ENCODE results near the gene LYRM7. TPM values are rescaled to one million over a fixed set of nuclear protein-coding genes. Genes with fewer than 3 reads are reported as not detected.
"Not testable (repeated sequence)": the region's sequence is repeated elsewhere in the genome, so short reads cannot be mapped to it uniquely, and the experiment has no call there.

Gene LYRM7
- total RNA-seq: 10 to 100 TPM in 3 of 5 donors, 1 to 10 TPM in 2; 7.5 to 17.0 (median 12.9) TPM
- 17.2 TPM for total RNA-seq (2013)
- total RNA-seq: 14.4 to 90.4 (median 32.7) reads per million in 29 experiments

DNA sequence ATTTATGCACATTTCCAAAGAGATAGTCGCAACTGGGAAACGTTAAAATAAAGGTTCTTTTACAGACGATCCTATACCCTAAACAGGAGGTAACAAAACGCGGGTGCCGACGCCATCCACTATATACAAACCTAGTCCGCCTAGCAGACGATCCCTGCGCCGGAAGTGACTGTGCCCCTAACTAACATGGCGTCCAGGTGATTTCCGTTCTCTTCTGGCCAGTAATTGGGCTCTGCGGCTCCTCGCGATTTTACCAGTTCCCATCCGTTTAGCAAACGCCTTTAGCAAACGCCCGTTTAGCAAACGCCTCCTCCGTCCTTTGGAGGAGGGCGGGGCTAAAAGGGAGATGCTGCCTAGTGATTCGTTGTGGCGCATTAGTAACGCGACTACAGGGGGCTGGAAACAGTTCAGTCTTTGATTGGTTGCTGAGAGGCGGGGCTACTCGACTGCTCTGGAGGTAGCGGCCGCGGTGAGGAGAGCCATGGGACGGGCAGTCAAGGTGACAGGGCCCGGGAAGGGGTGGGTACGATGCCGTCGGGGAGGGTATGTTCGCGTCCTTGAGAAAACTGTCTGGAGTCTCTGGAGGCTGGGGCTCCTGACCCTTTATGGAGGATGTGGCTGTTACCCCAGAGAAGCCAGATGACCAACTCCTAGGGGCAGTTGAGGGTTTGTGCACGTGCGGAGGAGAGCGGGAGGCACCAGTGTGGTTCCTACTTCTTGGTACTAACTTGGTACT lies at the start of gene LYRM7:
Gene LYRM7 (plus strand): TSS at position 405 of the 736 bp plus-strand sequence. CDS start 77 bp downstream, at position 482.
- peak within 1 kb of the TSS; percentile 86 for H3K27ac ChIP-seq (ENCODE audit: low read length)
- peaks cover 52 to 54% (median 52%) of the 10 kb centered on the region in 3 donors for H3K4me1 Mint-ChIP-seq
- H3K9me3 Mint-ChIP-seq: no peaks in the 10 kb centered on the region
- CTCF ChIA-PET: interaction anchor here (0.6 to 1.0 kb wide), 2 partner anchors 31 to 186 kb away, joined by 3 read pairs; no protein-coding TSS in a partner anchor
- peaks cover 12 to 13% of the 10 kb centered on the region in 2 experiments for H3K4me1 ChIP-seq (ENCODE audit: control insufficient read depth in 1 of 2, extremely low read depth in 1 of 2, insufficient read depth in 2 of 2, low read length in 2 of 2)
- no peaks in the 10 kb centered on the region for H3K9me3 ChIP-seq
- H3K27ac Mint-ChIP-seq: peak within 1 kb of the TSS; percentile 92 to 98
- no peaks in the 10 kb centered on the region for H3K36me3 Mint-ChIP-seq
- H3K27me3 Mint-ChIP-seq: no peaks in the 10 kb centered on the region
- H3K4me3 Mint-ChIP-seq: peak within 1 kb of the TSS; percentile 94 to 99 (median 96)
- POLR2A ChIA-PET: interaction anchor here in 1 of 2 donors (0.6 to 1.7 kb wide), 3 partner anchors 95 to 132 kb away, joined by 3 to 7 read pairs (median 5); no protein-coding TSS in a partner anchor
- under 1% methylated on average over 39 of the region's 42 CpGs for WGBS (ENCODE audit: insufficient coverage)
- peak; percentile 93 to 97 (median 96) for ATAC-seq (replicated peaks in 1 of 4)
- peak; percentile 78 to 99 (median 96) for DNase-seq
- H3K36me3 ChIP-seq (ENCODE audit: control insufficient read depth in 2 of 2, extremely low read depth in 1 of 2, insufficient read depth in 1 of 2, low read length in 1 of 2): no peaks in the 10 kb centered on the region
- no peaks in the 10 kb centered on the region for H3K27me3 ChIP-seq (replicated peaks in 1 of 2; ENCODE audit: control insufficient read depth in 2 of 2, extremely low read depth in 1 of 2, insufficient read depth in 2 of 2, low read length in 1 of 2)
- H3K4me3 ChIP-seq (ENCODE audit: control insufficient read depth in 1 of 2, extremely low read depth in 1 of 2, low read length in 1 of 2): peak within 1 kb of the TSS; percentile 74 to 79

DNA sequence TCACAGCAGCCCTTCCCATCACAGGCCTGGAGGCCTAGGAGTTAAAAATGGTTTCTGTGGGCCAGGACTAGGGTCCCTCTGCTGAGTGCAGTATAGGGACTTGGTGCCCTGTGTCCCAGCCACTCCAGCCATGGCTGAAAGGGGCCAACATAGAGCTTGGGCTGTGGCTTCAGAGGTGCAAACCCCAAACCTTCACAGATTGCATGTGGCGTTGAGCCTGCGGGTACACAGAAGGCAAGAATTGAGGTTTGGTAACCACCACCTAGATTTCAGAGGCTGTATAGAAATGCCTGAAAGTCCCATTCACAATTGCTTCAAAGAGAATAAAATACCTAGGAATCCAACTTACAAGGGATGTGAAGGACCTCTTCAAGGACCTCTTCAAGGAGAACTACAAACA lies 43.5 kb upstream of the LYRM7 start:
- H3K27me3 Mint-ChIP-seq; H3K36me3 ChIP-seq (ENCODE audit: control insufficient read depth in 2 of 2, extremely low read depth in 1 of 2, insufficient read depth in 1 of 2, low read length in 1 of 2); H3K4me3 Mint-ChIP-seq; H3K4me1 ChIP-seq (ENCODE audit: control insufficient read depth in 1 of 2, extremely low read depth in 1 of 2, insufficient read depth in 2 of 2, low read length in 2 of 2); H3K9me3 ChIP-seq; ATAC-seq (replicated peaks in 1 of 4); H3K27ac ChIP-seq (ENCODE audit: low read length); POLR2A ChIA-PET; H3K4me3 ChIP-seq (ENCODE audit: control insufficient read depth in 1 of 2, extremely low read depth in 1 of 2, low read length in 1 of 2); H3K27ac Mint-ChIP-seq; H3K4me1 Mint-ChIP-seq; DNase-seq: not testable (repeated sequence)
- CTCF ChIA-PET: interaction anchor here (0.6 to 0.7 kb wide), 3 partner anchors 18 to 311 kb away, joined by 3 to 14 read pairs (median 3); no protein-coding TSS in a partner anchor
- Mint-ChIP-seq H3K36me3 (peaks cover 14% of the 10 kb centered on the region), H3K9me3 (peaks cover 0 to 17% (median 7%) of the 10 kb centered on the region in 3 donors)
- WGBS (ENCODE audit: insufficient coverage): no CpG with 5 or more reads among the region's 2 CpGs
- H3K27me3 ChIP-seq (replicated peaks in 1 of 2; ENCODE audit: control insufficient read depth in 2 of 2, extremely low read depth in 1 of 2, insufficient read depth in 2 of 2, low read length in 1 of 2): peaks cover 0 to 12% of the 10 kb centered on the region in 2 experiments

GRCh38 chr5:131129306-131129705 lies 41.4 kb upstream of the LYRM7 start:
- no peak overlapping the region for H3K4me3 ChIP-seq (ENCODE audit: control insufficient read depth in 1 of 2, extremely low read depth in 1 of 2, low read length in 1 of 2)
- DNase-seq: no peak
- CTCF ChIA-PET: no interaction called here
- no CpG with 5 or more reads among the region's 4 CpGs for WGBS (ENCODE audit: insufficient coverage)
- no peak overlapping the region for H3K27ac ChIP-seq (ENCODE audit: low read length)
- no peak for ATAC-seq (replicated peaks in 1 of 4)
- peaks cover 0 to 13% (median 3%) of the 10 kb centered on the region in 3 donors for H3K9me3 Mint-ChIP-seq
- H3K27me3 Mint-ChIP-seq: peaks cover 0 to 3% of the 10 kb centered on the region in 2 donors
- no peak overlapping the region for H3K4me3 Mint-ChIP-seq
- H3K9me3 ChIP-seq: no peaks in the 10 kb centered on the region
- H3K36me3 ChIP-seq (ENCODE audit: control insufficient read depth in 2 of 2, extremely low read depth in 1 of 2, insufficient read depth in 1 of 2, low read length in 1 of 2): no peaks in the 10 kb centered on the region
- no peaks in the 10 kb centered on the region for H3K4me1 ChIP-seq (ENCODE audit: control insufficient read depth in 1 of 2, extremely low read depth in 1 of 2, insufficient read depth in 2 of 2, low read length in 2 of 2)
- H3K27ac Mint-ChIP-seq: no peak overlapping the region
- POLR2A ChIA-PET: no interaction called here
- no peaks in the 10 kb centered on the region for H3K4me1 Mint-ChIP-seq
- peaks cover 0 to 3% of the 10 kb centered on the region in 2 experiments for H3K27me3 ChIP-seq (replicated peaks in 1 of 2; ENCODE audit: control insufficient read depth in 2 of 2, extremely low read depth in 1 of 2, insufficient read depth in 2 of 2, low read length in 1 of 2)
- H3K36me3 Mint-ChIP-seq: peaks cover 10% of the 10 kb centered on the region

GRCh38 chr5:131133091-131133490 lies 37.7 kb upstream of the LYRM7 start:
- H3K27ac ChIP-seq (ENCODE audit: low read length); H3K9me3 ChIP-seq; ATAC-seq (replicated peaks in 1 of 4); CTCF ChIA-PET; H3K27me3 ChIP-seq (replicated peaks in 1 of 2; ENCODE audit: control insufficient read depth in 2 of 2, extremely low read depth in 1 of 2, insufficient read depth in 2 of 2, low read length in 1 of 2); POLR2A ChIA-PET; H3K4me3 Mint-ChIP-seq; H3K4me3 ChIP-seq (ENCODE audit: control insufficient read depth in 1 of 2, extremely low read depth in 1 of 2, low read length in 1 of 2); H3K36me3 Mint-ChIP-seq; H3K36me3 ChIP-seq (ENCODE audit: control insufficient read depth in 2 of 2, extremely low read depth in 1 of 2, insufficient read depth in 1 of 2, low read length in 1 of 2); H3K27me3 Mint-ChIP-seq; DNase-seq; H3K27ac Mint-ChIP-seq; H3K4me1 ChIP-seq (ENCODE audit: control insufficient read depth in 1 of 2, extremely low read depth in 1 of 2, insufficient read depth in 2 of 2, low read length in 2 of 2): not testable (repeated sequence)
- H3K4me1 Mint-ChIP-seq: peaks cover 19 to 23% (median 21%) of the 10 kb centered on the region in 3 donors
- no CpG with 5 or more reads among the region's 2 CpGs for WGBS (ENCODE audit: insufficient coverage)
- peaks cover 0 to 22% (median 0%) of the 10 kb centered on the region in 3 donors for H3K9me3 Mint-ChIP-seq

DNA sequence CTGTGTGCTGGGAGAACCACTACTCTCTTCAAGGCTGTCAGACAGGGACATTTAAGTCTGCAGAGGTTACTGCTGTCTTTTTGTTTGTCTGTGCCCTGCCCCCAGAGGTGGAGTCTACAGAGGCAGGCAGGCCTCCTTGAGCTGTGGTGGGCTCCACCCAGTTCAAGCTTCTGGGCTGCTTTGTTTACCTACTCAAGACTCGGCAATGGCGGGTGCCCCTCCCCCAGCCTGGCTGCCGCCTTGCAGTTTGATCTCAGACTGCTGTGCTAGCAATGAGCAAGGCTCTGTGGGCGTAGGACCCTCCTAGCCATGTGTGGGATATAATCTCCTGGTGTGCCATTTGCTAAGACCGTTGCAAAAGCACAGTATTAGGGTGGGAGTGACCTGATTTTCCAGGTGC lies 32.3 kb upstream of the LYRM7 start:
- H3K27me3 ChIP-seq (replicated peaks in 1 of 2; ENCODE audit: control insufficient read depth in 2 of 2, extremely low read depth in 1 of 2, insufficient read depth in 2 of 2, low read length in 1 of 2); H3K36me3 ChIP-seq (ENCODE audit: control insufficient read depth in 2 of 2, extremely low read depth in 1 of 2, insufficient read depth in 1 of 2, low read length in 1 of 2); H3K9me3 ChIP-seq; H3K4me3 ChIP-seq (ENCODE audit: control insufficient read depth in 1 of 2, extremely low read depth in 1 of 2, low read length in 1 of 2); POLR2A ChIA-PET; H3K4me1 ChIP-seq (ENCODE audit: control insufficient read depth in 1 of 2, extremely low read depth in 1 of 2, insufficient read depth in 2 of 2, low read length in 2 of 2); H3K27ac ChIP-seq (ENCODE audit: low read length); H3K27me3 Mint-ChIP-seq; H3K36me3 Mint-ChIP-seq; ATAC-seq (replicated peaks in 1 of 4); CTCF ChIA-PET: not testable (repeated sequence)
- peak in 22 of 35 experiments; percentile 5 to 37 (median 17) for DNase-seq
- H3K4me1 Mint-ChIP-seq: peaks cover 27 to 32% (median 31%) of the 10 kb centered on the region in 3 donors
- peak overlapping the region; percentile 23 to 84 for H3K27ac Mint-ChIP-seq
- 60% methylated on average over 1 of the region's 5 CpGs for WGBS (ENCODE audit: insufficient coverage)
- peak overlapping the region in 2 of 3 donors; percentile 47 to 48 for H3K4me3 Mint-ChIP-seq
- H3K9me3 Mint-ChIP-seq: peaks cover 0 to 18% (median 0%) of the 10 kb centered on the region in 3 donors

GRCh38 chr5:131139321-131139720 lies 31.4 kb upstream of the LYRM7 start:
- 100% methylated on average over 1 of the region's 2 CpGs for WGBS (ENCODE audit: insufficient coverage)
- Mint-ChIP-seq H3K27ac (no peak overlapping the region), H3K36me3 (peaks cover 6% of the 10 kb centered on the region), H3K9me3 (peaks cover 0 to 18% (median 0%) of the 10 kb centered on the region in 3 donors), H3K27me3 (no peaks in the 10 kb centered on the region), H3K4me3 (no peak overlapping the region), H3K4me1 (peaks cover 27 to 32% (median 31%) of the 10 kb centered on the region in 3 donors)
- Histone ChIP-seq H3K4me3 (ENCODE audit: control insufficient read depth in 1 of 2, extremely low read depth in 1 of 2, low read length in 1 of 2) (no peak overlapping the region), H3K9me3 (no peaks in the 10 kb centered on the region), H3K4me1 (ENCODE audit: control insufficient read depth in 1 of 2, extremely low read depth in 1 of 2, insufficient read depth in 2 of 2, low read length in 2 of 2) (peaks cover 0 to 3% of the 10 kb centered on the region in 2 experiments), H3K36me3 (ENCODE audit: control insufficient read depth in 2 of 2, extremely low read depth in 1 of 2, insufficient read depth in 1 of 2, low read length in 1 of 2) (no peaks in the 10 kb centered on the region), H3K27me3 (replicated peaks in 1 of 2; ENCODE audit: control insufficient read depth in 2 of 2, extremely low read depth in 1 of 2, insufficient read depth in 2 of 2, low read length in 1 of 2) (peaks cover 0 to 3% of the 10 kb centered on the region in 2 experiments), H3K27ac (ENCODE audit: low read length) (no peak overlapping the region)
- ATAC-seq (replicated peaks in 1 of 4): no peak
- ChIA-PET CTCF (interaction anchor here in 1 of 2 donors (0.6 kb wide), 1 partner anchor 31 kb away, joined by 3 read pairs; no protein-coding TSS in a partner anchor), POLR2A (interaction anchor here in 1 of 2 donors (0.5 kb wide), 1 partner anchor 93 kb away, joined by 3 read pairs; no protein-coding TSS in a partner anchor)
- no peak for DNase-seq
